WTC11 (cell line): ENCODE data around the gene MYO5B.

Experiments
- ELF4 ChIP-seq: sonication (generic); formaldehyde crosslinking; IDR thresholded peaks from 2 replicates; pipeline ENCODE4 v1.8.1; 2022; ENCODE audit warnings: low read depth, mild to moderate bottlenecking, moderate library complexity, missing genetic modification reagents
- JUN ChIP-seq: sonication (generic); formaldehyde crosslinking; IDR thresholded peaks from 2 replicates; pipeline ENCODE4 v1.8.0; 2023; ENCODE audit warnings: mild to moderate bottlenecking, missing genetic modification reagents
- NR3C1 ChIP-seq: sonication (generic); formaldehyde crosslinking; conservative IDR thresholded peaks from 2 replicates; pipeline ENCODE4 v1.8.1; 2023; ENCODE audit warnings: low read depth, mild to moderate bottlenecking, missing genetic modification reagents
- TF ChIP-seq, protein P1 (sequence below): fragments of 200-600 bp; IDR thresholded peaks from 2 replicates; pipeline ENCODE4 v1.8.0; 2022; ENCODE audit warnings: antibody characterized with exemption
- TF ChIP-seq, protein P2 (sequence below): sonication (generic); formaldehyde crosslinking; IDR thresholded peaks from 2 replicates; pipeline ENCODE4 v1.8.1; 2022; ENCODE audit warnings: low read depth, mild to moderate bottlenecking, moderate library complexity, missing genetic modification reagents, borderline replicate concordance
- TF ChIP-seq, protein P3 (sequence below): sonication (generic); formaldehyde crosslinking; conservative IDR thresholded peaks from 2 replicates; pipeline ENCODE4 v1.8.1; 2023; ENCODE audit warnings: mild to moderate bottlenecking, low read depth, missing genetic modification reagents, moderate library complexity
- TF ChIP-seq, protein P4 (sequence below): sonication (generic); formaldehyde crosslinking; IDR thresholded peaks from 2 replicates; pipeline ENCODE4 v1.8.0; 2022; ENCODE audit warnings: mild to moderate bottlenecking, missing genetic modification reagents
- TF ChIP-seq, protein P5 (sequence below): sonication (generic); formaldehyde crosslinking; IDR thresholded peaks from 2 replicates; pipeline ENCODE4 v1.8.1; 2022; ENCODE audit warnings: low read depth, missing genetic modification reagents, borderline replicate concordance

DNA sequence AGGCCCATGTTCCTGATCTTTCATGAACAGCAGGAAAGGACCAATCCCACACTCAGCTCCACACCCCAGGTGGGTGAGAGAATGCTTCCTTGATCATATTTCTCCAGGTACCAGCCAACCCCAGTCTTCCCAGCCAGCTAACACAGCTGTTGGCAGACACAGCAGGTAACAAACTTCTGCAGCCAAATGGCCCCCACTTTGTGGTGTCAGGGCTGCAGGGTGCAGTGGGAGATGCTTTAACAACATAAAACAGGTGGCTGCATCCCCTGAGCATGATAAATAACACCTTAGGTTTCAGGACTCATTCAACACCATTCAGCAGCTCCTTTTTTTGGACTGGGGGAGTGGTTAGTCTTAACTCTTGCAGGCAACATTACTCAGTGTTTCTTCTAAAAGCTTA lies 304.9 kb downstream of the MYO5B start:
- TF ChIP-seq, protein P1, sequence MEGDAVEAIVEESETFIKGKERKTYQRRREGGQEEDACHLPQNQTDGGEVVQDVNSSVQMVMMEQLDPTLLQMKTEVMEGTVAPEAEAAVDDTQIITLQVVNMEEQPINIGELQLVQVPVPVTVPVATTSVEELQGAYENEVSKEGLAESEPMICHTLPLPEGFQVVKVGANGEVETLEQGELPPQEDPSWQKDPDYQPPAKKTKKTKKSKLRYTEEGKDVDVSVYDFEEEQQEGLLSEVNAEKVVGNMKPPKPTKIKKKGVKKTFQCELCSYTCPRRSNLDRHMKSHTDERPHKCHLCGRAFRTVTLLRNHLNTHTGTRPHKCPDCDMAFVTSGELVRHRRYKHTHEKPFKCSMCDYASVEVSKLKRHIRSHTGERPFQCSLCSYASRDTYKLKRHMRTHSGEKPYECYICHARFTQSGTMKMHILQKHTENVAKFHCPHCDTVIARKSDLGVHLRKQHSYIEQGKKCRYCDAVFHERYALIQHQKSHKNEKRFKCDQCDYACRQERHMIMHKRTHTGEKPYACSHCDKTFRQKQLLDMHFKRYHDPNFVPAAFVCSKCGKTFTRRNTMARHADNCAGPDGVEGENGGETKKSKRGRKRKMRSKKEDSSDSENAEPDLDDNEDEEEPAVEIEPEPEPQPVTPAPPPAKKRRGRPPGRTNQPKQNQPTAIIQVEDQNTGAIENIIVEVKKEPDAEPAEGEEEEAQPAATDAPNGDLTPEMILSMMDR = no peak
- TF ChIP-seq, protein P2, sequence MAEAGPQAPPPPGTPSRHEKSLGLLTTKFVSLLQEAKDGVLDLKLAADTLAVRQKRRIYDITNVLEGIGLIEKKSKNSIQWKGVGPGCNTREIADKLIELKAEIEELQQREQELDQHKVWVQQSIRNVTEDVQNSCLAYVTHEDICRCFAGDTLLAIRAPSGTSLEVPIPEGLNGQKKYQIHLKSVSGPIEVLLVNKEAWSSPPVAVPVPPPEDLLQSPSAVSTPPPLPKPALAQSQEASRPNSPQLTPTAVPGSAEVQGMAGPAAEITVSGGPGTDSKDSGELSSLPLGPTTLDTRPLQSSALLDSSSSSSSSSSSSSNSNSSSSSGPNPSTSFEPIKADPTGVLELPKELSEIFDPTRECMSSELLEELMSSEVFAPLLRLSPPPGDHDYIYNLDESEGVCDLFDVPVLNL (CRISPR knock-in tag) = no peak
- TF ChIP-seq JUN (CRISPR knock-in tag) = no peak
- TF ChIP-seq, protein P3, sequence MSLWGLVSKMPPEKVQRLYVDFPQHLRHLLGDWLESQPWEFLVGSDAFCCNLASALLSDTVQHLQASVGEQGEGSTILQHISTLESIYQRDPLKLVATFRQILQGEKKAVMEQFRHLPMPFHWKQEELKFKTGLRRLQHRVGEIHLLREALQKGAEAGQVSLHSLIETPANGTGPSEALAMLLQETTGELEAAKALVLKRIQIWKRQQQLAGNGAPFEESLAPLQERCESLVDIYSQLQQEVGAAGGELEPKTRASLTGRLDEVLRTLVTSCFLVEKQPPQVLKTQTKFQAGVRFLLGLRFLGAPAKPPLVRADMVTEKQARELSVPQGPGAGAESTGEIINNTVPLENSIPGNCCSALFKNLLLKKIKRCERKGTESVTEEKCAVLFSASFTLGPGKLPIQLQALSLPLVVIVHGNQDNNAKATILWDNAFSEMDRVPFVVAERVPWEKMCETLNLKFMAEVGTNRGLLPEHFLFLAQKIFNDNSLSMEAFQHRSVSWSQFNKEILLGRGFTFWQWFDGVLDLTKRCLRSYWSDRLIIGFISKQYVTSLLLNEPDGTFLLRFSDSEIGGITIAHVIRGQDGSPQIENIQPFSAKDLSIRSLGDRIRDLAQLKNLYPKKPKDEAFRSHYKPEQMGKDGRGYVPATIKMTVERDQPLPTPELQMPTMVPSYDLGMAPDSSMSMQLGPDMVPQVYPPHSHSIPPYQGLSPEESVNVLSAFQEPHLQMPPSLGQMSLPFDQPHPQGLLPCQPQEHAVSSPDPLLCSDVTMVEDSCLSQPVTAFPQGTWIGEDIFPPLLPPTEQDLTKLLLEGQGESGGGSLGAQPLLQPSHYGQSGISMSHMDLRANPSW (CRISPR knock-in tag) = no peak
- TF ChIP-seq, protein P4, sequence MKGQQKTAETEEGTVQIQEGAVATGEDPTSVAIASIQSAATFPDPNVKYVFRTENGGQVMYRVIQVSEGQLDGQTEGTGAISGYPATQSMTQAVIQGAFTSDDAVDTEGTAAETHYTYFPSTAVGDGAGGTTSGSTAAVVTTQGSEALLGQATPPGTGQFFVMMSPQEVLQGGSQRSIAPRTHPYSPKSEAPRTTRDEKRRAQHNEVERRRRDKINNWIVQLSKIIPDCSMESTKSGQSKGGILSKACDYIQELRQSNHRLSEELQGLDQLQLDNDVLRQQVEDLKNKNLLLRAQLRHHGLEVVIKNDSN = no peak
- no peak for TF ChIP-seq NR3C1
- TF ChIP-seq ELF4 (CRISPR knock-in tag) = no peak
- TF ChIP-seq, protein P5, sequence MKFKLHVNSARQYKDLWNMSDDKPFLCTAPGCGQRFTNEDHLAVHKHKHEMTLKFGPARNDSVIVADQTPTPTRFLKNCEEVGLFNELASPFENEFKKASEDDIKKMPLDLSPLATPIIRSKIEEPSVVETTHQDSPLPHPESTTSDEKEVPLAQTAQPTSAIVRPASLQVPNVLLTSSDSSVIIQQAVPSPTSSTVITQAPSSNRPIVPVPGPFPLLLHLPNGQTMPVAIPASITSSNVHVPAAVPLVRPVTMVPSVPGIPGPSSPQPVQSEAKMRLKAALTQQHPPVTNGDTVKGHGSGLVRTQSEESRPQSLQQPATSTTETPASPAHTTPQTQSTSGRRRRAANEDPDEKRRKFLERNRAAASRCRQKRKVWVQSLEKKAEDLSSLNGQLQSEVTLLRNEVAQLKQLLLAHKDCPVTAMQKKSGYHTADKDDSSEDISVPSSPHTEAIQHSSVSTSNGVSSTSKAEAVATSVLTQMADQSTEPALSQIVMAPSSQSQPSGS (CRISPR knock-in tag) = no peak
